GM21423 (cell line): Measurements from ENCODE around the gene SPRN.
"Not testable (repeated sequence)": the region's sequence is repeated elsewhere in the genome, so short reads cannot be mapped to it uniquely, and the experiment has no call there.

Experiments
- ATAC-seq: cut with Tn5 transposase; IDR thresholded peaks from one replicate; pipeline ENCODE4 v1.9.1; 2021; ENCODE audit warnings: mild to moderate bottlenecking, moderate library complexity; ENCODE audit not compliant: unreplicated experiment

Gene SPRN

GRCh38 chr10:133440633-133441285, 16.3 kb upstream of the SPRN start:
- no peak for ATAC-seq

DNA sequence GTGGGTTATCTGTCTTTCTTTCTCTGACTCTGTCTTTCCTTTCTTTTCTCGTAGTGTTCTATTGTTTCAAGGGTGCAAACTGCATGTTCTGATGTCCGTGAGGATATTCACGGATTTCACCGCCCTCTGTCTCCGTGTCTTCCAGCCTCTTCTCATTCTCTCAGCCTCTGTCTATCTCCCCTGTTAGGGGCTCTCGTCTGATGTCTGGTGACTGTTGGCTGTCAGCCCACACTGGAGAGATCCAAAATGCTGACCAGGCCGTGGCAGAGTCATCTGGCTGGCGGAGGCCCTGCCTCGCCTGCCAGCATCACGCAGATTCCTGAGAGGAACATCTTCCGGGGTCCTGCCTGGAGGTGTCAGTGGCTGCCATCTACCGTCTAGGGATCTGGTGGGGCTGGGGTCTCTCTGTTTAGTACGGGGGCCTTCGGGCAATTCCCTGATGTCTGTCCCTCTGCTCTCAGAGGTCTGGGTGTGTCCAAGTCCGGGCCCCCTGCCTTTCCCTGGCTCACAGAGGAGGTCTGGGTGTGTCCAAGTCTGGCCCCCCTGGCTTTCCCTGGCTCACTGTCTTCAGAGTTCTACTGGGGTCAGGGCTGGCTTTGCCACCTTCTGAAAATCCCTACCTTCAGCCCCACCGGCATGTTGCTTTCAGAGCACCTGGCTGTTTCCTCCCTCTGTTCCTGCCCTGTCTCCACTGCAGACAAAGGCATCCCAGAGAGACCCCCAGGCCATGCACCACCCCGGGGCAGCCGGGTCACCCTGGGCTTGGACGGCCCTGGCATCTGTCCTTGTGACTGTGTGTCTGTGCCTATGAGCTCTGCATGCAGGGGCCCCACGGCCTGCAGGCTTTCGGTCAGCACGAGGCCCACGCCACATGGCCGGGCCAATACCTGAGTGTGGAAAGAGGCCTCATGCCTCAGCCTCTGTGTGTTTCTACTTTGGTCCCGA, 15.4 kb upstream of the SPRN start:
- ATAC-seq: no peak

GRCh38 chr10:133438711-133439273, 14.4 kb upstream of the SPRN start:
- no peak for ATAC-seq

- not testable (repeated sequence) for ATAC-seq
Measured at GRCh38 chr10:133432789-133433188, 8.4 kb upstream of the SPRN start.

GRCh38 chr10:133431888-133432613, 7.6 kb upstream of the SPRN start:
- ATAC-seq: not testable (repeated sequence)

- ATAC-seq: not testable (repeated sequence)
Measured at GRCh38 chr10:133429571-133429970, 5.1 kb upstream of the SPRN start.

DNA sequence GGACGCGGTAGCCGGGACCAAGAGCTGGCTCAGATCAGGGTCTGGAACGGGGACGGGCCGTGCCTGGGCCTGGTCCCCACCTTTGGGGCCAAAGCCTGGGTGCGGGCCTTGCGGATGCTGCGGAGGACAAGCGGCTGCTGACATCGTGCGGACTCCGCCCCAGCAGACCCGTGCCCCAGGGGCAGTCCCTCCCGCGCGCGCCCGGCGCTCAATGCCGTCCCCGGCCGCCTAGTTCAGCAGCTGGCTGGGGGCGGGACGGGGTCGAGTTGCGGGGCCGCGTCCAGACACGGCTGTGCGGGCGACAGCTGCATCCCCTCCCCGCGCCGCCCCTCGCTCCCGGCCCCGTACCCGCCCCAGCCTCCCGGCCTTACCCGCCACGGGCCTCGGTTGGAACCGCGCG, 323 bp downstream of the SPRN start:
- not testable (repeated sequence) for ATAC-seq

GRCh38 chr10:133422807-133423771, 1.3 kb downstream of the SPRN start:
- no peak for ATAC-seq

GRCh38 chr10:133422223-133422806, 2.1 kb downstream of the SPRN start:
- no peak for ATAC-seq

GRCh38 chr10:133421336-133422222, 2.8 kb downstream of the SPRN start:
- ATAC-seq: no peak

DNA sequence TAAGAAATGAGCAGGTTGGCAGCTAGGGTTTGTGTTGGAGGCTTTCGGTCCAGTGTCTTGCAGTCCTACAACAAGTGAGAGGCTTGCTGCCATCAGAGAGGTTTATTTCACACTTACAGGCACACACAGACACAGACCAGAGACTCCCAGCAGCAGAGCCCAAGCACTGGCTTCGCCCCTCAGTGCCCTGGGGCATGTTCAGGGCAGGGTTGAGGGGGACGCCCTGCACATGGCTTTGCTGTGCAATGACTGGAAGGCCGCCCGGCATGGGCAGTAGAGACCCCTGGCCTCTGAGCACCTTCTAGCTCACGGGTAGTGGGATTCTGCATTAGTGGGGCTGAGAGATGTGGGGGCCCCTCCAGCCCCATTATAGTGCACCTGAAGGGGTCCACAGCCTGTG, 3.8 kb downstream of the SPRN start:
- ATAC-seq: no peak

- no peak for ATAC-seq
Measured at GRCh38 chr10:133420028-133420427, 4.4 kb downstream of the SPRN start.

DNA sequence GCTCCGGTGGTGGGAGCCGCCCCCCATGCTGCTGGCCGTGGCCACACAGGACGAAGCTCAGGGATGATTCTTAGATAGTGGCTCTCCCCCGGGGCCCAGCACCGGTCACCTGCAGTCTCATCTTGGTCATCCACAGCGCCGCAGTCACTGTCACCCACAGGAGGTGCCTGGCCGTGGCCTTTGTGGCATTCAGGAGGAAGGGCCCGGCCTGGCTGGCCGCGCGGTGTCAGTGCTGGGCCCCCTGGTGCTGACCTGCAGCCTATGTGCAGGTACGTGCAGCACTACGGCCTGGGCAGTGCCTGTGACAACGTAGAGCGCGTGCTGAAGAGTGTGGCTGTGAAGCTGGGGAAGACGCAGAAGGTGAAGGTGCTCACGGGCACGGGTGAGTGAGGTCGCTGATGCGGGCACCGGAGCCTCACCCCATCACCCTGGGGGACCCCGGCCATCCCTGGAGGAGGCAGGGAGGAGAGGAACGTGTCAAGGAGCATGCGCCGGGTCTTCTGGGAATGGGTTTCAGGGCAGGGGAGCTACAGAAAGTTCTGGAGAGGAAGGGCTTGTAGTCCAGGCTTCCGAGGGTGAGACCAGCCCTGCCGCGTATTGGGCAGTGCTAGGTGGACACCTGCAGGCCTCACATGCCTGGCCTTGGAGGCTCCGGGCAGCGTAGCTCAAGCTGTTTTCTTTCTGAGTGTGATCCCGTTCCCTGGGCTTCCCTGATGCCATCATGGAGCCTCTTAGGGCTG, 5.0 kb downstream of the SPRN start:
- ATAC-seq: no peak

GRCh38 chr10:133418289-133418993, 6.0 kb downstream of the SPRN start:
- no peak for ATAC-seq

- no peak for ATAC-seq
Measured at GRCh38 chr10:133415752-133416151, 8.7 kb downstream of the SPRN start.

DNA sequence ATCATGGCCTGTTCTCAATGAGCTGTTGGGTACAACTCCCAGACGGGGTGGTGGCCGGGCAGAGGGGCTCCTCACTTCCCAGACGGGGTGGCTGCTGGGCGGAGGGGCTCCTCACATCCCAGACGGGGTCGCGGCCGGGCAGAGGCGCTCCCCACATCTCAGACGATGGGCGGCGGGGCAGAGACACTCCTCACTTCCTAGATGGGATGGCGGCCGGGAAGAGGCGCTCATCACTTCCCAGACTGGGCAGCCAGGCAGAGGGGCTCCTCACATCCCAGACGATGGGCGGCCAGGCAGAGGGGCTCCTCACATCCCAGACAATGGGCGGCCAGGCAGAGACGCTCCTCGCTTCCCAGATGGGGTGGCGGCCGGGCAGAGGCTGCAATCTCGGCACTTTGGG, 10.0 kb downstream of the SPRN start:
- not testable (repeated sequence) for ATAC-seq

- no peak for ATAC-seq
Measured at GRCh38 chr10:133412381-133412711, 12.1 kb downstream of the SPRN start.
